B cell (primary cell): ENCODE data around the gene TXNRD1.

Experiments
- CTCF ChIP-seq: fragments of 200-600 bp; IDR thresholded peaks from one replicate; pipeline ENCODE4 v1.8.0; 2022; ENCODE audit warnings: antibody characterized with exemption, mild to moderate bottlenecking
- EZH2 ChIP-seq: IDR thresholded peaks from 2 replicates; pipeline ENCODE4 v1.6.1; 2012; ENCODE audit warnings: borderline replicate concordance, low read depth, mild to moderate bottlenecking, moderate library complexity, low read length; ENCODE audit not compliant: insufficient read depth, poor library complexity, severe bottlenecking

- TF ChIP-seq CTCF (no peak), EZH2 (no peak)
Observed at GRCh38 chr12:104321949-104322348, 106.4 kb downstream of the TXNRD1 start.
